Stomach smooth muscle (tissue), 2 donors: Measurements from ENCODE around the gene PVALEF.
"Not testable (repeated sequence)": the region's sequence is repeated elsewhere in the genome, so short reads cannot be mapped to it uniquely, and the experiment has no call there.

Source experiments
- H3K27ac ChIP-seq: one replicate; pipeline ENCODE4 v1.7.0; 2013; ENCODE audit warnings: mild to moderate bottlenecking, low read length, inconsistent platforms
- H3K27me3 ChIP-seq, 2 donors: one replicate each; pipeline ENCODE4 v1.7.0; 2013; ENCODE audit warnings: low read length in 2 of 2; ENCODE audit not compliant: insufficient read depth in 2 of 2, control insufficient read depth in 1 of 2
- H3K36me3 ChIP-seq, 2 donors: one replicate each; pipeline ENCODE4 v1.7.0; 2013; ENCODE audit warnings: low read length in 2 of 2; ENCODE audit not compliant: control insufficient read depth in 2 of 2, insufficient read depth in 2 of 2
- H3K4me1 ChIP-seq: one replicate; pipeline ENCODE4 v1.7.0; 2013; ENCODE audit warnings: low read length; ENCODE audit not compliant: control insufficient read depth, insufficient read depth
- H3K4me3 ChIP-seq, 2 donors: one replicate each; pipeline ENCODE4 v1.7.0; 2013; ENCODE audit warnings: low read length in 2 of 2
- H3K9ac ChIP-seq, 2 donors: one replicate each; pipeline ENCODE4 v1.7.0; 2013; ENCODE audit warnings: low read length in 2 of 2, mild to moderate bottlenecking in 1 of 2
- H3K9me3 ChIP-seq, 2 donors: one replicate each; pipeline ENCODE4 v1.7.0; 2013; ENCODE audit warnings: low read length in 2 of 2; ENCODE audit not compliant: control insufficient read depth in 2 of 2
- donor health status: healthy.
- donor health status: Pancreatic carcinoma.

PVALEF gene

DNA sequence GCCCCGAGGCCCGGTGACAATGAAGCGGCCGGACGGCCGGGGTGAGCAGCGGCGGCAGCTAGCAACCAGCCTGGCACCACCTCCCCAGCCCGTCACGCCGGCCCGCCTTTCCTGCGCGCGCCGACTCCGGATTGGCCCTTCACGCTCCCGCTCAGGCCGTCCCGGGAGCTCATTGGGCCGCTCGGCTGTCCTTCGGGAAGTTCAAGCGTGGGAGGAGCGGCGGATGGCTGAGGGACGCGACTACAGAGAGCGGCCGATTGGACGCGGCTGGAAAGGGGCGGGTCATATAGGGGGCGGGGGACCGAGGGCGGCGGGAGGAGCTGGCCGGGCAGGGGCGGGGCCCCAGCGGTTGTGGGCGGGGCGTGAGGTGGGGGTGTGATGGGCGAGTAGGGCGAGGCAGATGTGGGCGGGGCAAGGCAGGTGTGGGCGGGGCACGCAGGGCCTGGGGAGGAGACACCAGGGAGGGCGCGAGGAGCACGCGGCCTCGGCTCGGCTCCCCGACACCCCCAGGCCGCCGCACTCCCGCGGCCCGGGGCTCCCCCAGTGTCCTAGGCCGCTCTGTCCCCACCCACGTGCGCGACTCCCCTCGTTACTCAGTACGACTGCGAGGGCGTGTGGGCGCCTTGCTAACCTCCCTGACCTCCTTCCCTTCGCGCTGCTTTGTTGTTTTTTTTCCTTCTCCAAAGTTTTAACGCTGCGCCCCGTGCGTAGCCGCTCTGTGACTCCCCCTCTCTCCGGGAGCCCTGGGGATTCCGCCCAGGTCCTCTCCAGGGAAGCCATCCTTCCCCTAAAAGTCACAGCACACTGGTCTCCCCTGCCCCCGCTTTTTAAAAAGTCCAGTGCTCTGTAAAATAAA, 57.8 kb downstream of the PVALEF start, which contains the start of gene CEP131:
CEP131 (minus strand) TSS at position 60 of the 856 bp plus-strand sequence. CDS start 2,909 bp downstream, outside the sequence.
- H3K9ac ChIP-seq, result peak within 1 kb of the TSS; percentile 58 to 59
- H3K4me3 ChIP-seq, result peak within 1 kb of the TSS; percentile 62 to 75
- no peak within 1 kb of the TSS for H3K27ac ChIP-seq
- H3K36me3 ChIP-seq, result peaks cover 0 to under 1% of the 10 kb centered on the region in 2 donors
- no peaks in the 10 kb centered on the region for H3K9me3 ChIP-seq
- H3K27me3 ChIP-seq, result no peaks in the 10 kb centered on the region
- H3K4me1 ChIP-seq, result peaks cover 23% of the 10 kb centered on the region

DNA sequence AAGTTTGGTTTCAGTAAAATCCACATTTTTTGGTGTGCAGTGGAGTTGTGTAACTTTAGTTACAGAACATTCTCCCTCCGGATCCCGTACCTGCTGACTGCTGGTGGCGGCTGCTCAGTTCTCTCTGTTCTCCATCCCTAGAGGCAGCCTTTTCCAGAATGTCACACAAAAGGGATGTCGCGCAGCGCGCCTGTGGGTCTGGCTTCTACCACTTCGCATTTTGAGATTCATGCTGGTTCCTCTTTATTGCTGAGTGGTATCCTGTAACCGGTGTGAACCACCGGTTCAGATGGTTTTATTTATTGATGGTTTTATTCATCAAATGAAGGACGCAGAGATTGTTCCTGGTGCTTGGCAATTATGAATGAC, 58.4 kb downstream of the PVALEF start:
- Histone ChIP-seq H3K36me3 (peaks cover 0 to 4% of the 10 kb centered on the region in 2 donors), H3K4me1 (peaks cover 23% of the 10 kb centered on the region), H3K9ac (peak overlapping the region; percentile 2 to 59), H3K9me3 (no peaks in the 10 kb centered on the region), H3K27ac (no peak overlapping the region), H3K27me3 (no peaks in the 10 kb centered on the region), H3K4me3 (peak overlapping the region; percentile 62 to 75)

DNA sequence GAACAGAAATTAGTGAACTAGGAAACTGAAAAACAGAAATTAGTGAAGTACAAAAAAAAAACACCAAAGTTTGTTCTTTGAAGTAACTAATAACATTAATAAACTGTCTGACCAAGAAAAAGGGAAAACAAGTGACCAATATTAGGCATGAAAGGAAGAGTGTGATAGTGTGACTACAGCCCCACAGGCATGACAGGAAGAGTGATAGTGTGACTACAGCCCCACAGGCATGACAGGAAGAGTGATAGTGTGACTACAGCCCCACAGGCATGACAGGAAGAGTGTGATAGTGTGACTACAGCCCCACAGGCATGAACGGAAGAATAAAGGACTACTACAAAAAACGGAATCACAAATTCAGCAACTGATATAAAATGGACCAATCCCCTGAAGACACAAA, 62.3 kb downstream of the PVALEF start:
- not testable (repeated sequence) for H3K27ac ChIP-seq, H3K9me3 ChIP-seq, H3K4me1 ChIP-seq, H3K9ac ChIP-seq, H3K27me3 ChIP-seq, H3K4me3 ChIP-seq
- peaks cover 4 to 17% of the 10 kb centered on the region in 2 donors for H3K36me3 ChIP-seq

DNA sequence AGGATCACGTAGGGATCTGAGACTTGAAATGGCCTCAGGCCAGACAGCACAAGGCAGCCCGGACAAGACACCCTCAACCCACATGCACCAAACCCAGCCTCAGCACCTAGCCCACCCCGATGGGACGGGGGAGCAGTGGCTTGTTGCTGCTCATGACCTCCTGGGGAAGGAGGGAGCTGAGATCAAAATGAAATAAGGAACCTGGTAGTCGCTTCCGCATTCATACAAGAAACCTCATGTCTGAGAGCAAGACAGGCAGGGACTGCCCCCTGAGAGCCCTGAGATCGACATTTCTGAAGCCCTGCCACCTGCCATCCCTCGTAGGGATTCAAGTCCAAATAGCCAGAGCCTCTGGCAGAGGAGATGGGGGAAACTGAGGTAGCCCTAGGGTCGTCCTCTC, 63.1 kb downstream of the PVALEF start:
- Histone ChIP-seq H3K27me3 (no peaks in the 10 kb centered on the region), H3K9me3 (no peaks in the 10 kb centered on the region), H3K4me3 (no peak overlapping the region), H3K36me3 (peaks cover 4 to 17% of the 10 kb centered on the region in 2 donors), H3K4me1 (peaks cover 4% of the 10 kb centered on the region), H3K9ac (no peak overlapping the region), H3K27ac (no peak overlapping the region)

- Histone ChIP-seq H3K4me3 (no peak overlapping the region), H3K9ac (no peak overlapping the region), H3K36me3 (peaks cover 4 to 17% of the 10 kb centered on the region in 2 donors), H3K27me3 (no peaks in the 10 kb centered on the region), H3K27ac (no peak overlapping the region), H3K9me3 (no peaks in the 10 kb centered on the region), H3K4me1 (no peaks in the 10 kb centered on the region)
These were observed 63.7 kb downstream of the PVALEF start for GRCh38 chr17:81228834-81229665.

- no peaks in the 10 kb centered on the region for H3K9me3 ChIP-seq
- peaks cover 4 to 17% of the 10 kb centered on the region in 2 donors for H3K36me3 ChIP-seq
- H3K4me1 ChIP-seq, result no peaks in the 10 kb centered on the region
- H3K4me3 ChIP-seq, result no peak overlapping the region
- no peak overlapping the region for H3K9ac ChIP-seq
- no peak overlapping the region for H3K27ac ChIP-seq
- H3K27me3 ChIP-seq, result no peaks in the 10 kb centered on the region
These were observed 64.3 kb downstream of the PVALEF start for GRCh38 chr17:81229666-81229920.

DNA sequence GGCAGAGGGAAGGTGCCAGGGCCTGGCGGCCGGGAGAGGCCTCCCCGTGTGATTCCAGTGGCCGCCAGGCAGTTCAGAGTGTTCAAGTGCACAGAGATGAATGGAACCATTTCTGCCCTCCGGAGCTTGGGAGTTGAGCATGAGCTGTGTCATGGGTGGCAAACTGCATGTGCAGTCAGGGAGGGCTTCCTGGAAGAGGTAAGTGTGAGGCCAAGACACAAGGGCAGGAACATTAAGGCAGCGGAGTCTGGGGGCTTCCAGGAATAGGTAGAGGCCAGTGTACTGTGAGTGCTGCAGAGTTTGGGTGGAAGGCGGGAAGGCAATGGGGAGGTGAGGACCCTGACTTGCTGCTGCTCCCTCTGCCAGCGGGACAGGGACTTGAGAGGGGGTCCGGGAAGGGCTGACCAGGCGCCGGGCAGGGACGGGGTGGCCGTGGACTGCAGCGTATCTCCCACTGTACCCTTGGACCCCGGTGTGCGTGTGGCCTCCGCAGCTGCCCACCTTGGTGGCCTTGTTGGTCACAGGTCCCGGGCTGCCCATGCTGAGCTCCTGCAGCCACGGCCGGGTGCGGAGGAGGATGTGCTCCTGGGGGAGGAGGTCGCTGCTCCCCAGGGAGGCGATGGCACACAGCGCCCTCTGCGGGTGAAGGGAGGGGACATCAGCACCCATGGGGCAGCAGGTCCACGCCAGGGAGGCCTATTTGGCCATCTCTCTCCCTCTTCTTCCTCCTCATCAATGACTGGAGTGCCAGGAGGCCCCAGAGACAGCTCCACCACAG, 64.9 kb downstream of the PVALEF start:
- no peak overlapping the region for H3K27ac ChIP-seq
- no peaks in the 10 kb centered on the region for H3K9me3 ChIP-seq
- no peaks in the 10 kb centered on the region for H3K4me1 ChIP-seq
- peaks cover 4 to 17% of the 10 kb centered on the region in 2 donors for H3K36me3 ChIP-seq
- H3K27me3 ChIP-seq, result no peaks in the 10 kb centered on the region
- no peak overlapping the region for H3K9ac ChIP-seq
- no peak overlapping the region for H3K4me3 ChIP-seq

- H3K4me1 ChIP-seq, result peaks cover 5% of the 10 kb centered on the region
- H3K9me3 ChIP-seq, result no peaks in the 10 kb centered on the region
- H3K27ac ChIP-seq, result no peak overlapping the region
- H3K4me3 ChIP-seq, result no peak overlapping the region
- H3K9ac ChIP-seq, result no peak overlapping the region
- H3K36me3 ChIP-seq, result peaks cover 4 to 17% of the 10 kb centered on the region in 2 donors
- H3K27me3 ChIP-seq, result no peaks in the 10 kb centered on the region
These were observed 65.9 kb downstream of the PVALEF start for GRCh38 chr17:81231121-81231645.

GRCh38 chr17:81231766-81232581, 66.7 kb downstream of the PVALEF start:
- Histone ChIP-seq H3K9ac (no peak overlapping the region), H3K27me3 (no peaks in the 10 kb centered on the region), H3K4me3 (no peak overlapping the region), H3K4me1 (peaks cover 10% of the 10 kb centered on the region), H3K36me3 (peaks cover 4 to 17% of the 10 kb centered on the region in 2 donors), H3K27ac (no peak overlapping the region), H3K9me3 (no peaks in the 10 kb centered on the region)
